Occipital lobe (tissue), 2 donors: Measurements from ENCODE around the gene AIFM1. TPM values are rescaled to one million over a fixed set of nuclear protein-coding genes. Genes with fewer than 3 reads are reported as not detected.

ENCODE experiments used
- DNase-seq: peaks from one replicate; lab custom pipeline; 2025; lab: John Stamatoyannopoulos, UW
- total RNA-seq: library from RNA; depleted of rRNA; stranded (reverse); fragments of >200 nt; gene quantifications from one replicate; pipeline ENCODE4 v1.2.3, GENCODE V29; 2014

AIFM1 gene
- total RNA-seq = 8.6 TPM

DNA sequence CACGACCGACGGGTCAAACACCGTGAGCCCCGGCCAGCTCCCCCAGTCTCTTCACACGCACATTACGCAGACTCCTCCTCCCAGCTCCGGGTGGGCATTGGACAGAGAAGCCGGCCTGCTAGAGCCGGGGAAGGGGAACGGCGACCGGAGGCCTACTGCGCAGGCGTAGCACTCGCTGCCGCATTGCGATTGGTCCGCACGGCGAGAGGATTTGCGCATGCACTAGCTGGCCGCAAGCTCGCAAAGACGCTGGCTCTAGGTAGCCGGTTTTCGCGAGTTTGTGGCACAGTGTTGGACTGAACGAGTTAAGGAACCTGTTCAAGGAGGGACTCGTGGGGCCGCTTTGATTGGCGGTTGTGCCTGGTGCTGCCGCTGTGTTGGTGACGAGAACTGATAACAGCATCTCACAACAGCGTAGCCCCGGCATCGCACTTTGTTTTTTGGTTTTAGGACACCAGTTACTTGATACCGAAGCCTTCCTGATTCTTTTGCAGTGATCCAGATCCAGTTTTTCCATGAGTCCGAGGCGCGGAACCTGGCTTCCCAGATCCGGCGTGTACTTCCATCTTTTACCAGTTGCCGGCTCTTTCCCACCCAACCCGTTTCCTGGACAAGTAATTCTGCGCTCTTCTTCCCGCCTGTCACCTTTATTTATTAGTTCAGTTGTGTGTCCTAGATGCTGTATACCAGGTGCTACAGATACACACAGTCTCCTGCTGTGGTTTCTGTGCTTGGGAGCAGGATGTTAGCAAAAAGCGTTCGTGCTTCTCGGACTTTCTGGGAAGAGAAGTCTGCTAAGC, at the start of gene AIFM1:
Gene AIFM1, minus strand, starts transcription at position 139 of the 800 bp plus-strand sequence. CDS start 185 bp downstream, outside the sequence.
- DNase-seq = peak; percentile 82

DNA sequence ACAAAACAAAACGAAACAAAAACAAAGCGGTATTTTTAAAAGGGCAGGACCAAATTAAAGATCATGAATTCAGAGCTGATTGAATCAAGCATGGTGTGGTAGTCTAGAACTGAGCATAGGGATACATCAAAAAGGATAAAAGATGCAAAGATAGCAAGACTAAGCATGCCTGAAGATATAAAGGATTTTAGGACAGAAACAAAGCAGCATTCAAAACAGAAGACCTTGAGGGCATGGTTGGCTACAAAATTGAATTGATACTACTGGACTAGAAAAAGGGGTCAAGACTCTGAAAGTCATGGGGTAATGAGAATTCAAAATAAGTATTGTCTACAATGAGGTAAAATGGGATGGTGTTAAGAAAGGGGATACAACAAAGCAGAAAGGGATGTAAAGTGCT, 47.7 kb upstream of the AIFM1 start:
- no peak for DNase-seq

DNA sequence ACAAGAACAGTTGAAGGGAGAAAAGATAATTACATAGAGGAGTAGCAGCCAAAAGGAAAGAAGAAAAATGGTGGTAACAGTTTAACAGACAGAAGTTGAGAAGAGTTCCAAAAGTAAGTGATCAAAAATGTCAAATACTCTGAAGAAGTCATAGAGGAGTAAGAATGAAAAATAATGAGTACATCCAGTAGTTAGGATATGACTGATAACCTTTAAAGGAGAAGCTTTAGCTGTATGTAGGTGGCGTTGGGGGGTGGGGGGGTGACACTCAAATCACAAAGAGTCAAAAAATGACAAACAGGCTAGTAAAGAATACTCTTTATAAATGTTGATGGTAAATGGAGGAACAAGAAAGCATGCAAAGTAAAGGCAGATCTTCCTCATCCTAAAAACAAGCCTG, 46.7 kb upstream of the AIFM1 start:
- DNase-seq = no peak

DNA sequence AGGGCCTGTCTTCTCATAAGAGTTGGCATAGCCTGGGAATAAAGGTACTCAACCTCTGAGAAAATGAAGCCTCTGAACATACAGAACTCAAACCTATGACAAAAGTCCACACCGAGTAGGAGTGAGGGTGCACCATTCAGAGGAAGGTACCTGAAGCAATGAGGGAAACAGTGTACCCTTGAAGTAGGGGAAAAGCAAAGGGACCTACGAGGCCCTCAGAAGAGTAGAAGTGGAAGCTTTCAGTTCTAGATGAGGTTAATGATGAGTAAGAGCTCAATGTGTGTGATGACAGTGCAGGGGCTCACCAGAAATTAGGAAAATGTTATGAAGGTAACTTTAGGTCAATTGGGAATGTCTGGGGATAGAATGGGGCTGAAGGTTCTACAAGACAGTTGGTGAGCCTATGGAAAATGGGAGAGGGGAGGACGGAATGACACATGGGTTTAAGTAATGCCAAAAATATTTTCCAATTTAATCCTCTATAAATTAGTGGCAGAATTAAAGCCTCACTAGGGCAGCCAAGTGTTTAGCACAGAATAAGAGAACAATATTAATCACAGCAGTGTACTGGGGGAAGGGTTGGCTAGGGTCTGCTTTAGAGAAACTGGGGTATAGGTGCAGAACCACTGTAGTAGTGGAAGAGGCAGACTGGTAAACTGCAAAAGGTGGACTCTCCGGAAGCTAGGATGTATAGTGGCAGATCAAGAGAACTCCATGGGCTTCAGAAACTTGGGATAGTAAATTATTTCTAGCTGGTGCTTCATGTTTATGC, 46.0 kb upstream of the AIFM1 start:
- no peak for DNase-seq

DNA sequence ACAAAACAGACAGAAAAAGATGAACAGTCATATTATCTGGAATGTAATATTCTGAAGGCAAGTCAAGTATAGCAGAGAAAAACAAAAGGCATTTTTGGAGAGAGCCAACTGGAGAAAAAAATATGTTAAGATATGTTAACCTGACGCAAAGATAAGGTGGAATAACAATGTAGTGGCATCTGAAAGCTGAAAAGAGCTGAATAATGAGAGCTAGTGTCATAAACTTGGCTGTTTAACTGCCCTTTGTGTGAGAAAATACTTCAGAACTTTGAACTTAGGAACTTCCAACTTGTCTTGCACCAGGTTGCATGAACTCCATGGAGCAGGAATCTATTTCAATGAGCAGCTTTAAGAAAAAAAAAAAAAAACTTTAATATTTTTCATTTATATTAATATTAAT, 39.0 kb upstream of the AIFM1 start:
- no peak for DNase-seq

DNA sequence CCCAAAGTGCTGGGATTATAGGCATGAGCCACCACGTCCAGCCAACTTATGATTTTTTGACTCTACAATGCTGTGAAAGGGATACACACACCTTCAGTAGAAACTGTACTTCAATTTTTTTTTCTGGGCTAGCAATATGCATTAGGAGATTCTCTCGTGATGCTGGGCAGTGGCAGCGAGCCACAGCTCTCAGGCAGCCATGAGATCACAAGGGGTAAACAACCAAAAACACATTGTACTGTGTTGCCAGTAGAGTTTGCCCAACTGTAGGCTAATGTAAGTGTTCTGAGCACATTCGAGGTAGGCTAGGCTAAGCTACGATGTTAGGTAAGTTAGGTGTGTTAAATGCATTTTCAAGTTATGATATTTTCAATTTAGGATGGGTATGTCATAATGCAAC, 31.8 kb upstream of the AIFM1 start:
- DNase-seq = no peak

DNA sequence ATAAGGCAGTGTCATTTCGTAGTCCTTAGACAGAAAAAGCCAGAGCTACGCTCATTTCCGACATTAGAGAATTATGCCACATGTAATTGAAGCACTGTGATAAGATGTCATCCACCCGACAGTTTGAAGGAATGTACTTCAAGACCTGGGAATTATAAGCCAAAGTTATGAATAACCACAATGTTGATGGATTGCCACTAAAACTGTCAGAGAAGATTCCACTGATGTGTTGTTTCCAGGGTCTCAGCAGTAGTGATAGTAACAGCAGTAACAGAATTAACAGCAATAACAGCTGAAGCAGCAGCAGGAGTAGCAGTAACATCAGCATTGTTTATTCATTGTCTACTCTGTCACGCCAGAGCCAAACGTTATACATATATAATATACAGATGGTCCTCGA, 30.8 kb upstream of the AIFM1 start:
- DNase-seq = no peak

DNA sequence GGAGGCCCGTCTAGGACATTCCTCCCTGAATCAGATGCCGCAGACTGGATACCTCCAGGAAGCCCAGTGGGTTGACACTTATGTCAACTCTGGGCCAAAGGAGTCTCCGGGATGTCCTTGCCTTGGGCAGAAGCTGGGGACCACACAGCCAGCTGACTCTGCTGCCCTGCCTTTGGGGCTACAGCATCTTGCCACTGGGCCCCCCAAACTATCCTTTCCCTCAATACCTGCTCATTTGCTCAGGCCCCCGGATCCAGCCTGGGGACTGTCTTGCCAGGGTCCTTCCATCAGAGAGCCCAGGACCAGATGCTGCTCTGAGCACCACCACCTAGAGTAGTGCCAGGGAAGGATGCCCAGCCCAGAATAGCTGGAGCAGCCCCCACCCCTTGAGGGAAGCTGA, 25.2 kb upstream of the AIFM1 start:
- DNase-seq = no peak

DNA sequence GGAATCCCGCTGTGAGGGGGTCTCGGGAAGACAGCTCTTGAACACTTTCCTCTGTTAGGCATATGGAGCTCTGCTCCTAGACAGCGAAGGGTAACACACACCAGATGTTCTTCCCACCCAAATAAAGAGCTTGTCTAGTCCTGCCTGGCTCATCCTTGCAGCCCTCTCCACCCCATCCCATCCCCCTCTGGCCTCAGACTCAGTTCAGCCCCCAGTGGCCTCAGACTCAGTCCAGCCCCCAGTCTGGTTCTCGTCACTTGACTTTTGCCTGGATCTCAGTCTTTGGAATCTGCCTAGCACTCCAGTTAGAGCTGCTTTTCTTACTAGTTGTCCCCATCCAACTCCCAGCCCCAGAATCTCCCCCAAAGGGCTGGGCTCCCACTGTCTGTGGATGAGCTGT, 21.0 kb upstream of the AIFM1 start:
- no peak for DNase-seq

DNA sequence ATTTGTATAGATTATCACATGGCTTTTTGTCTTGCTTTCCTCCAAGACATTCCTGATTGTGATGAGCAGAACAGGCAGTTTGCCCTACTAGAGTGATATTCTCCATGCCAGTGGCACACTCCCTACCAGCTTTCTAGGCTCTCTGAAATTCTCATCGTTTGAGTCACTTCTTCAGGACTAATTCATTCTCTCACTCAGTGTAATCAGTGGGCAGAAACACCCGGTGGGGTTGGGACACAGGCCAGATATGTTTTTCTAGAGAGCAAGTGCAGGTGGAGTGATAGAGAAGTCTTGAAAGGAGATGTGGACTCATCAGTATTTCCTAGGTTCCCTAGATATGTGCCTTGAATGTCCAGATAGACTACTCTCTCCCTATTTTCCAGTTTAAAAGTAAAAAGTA, 19.2 kb upstream of the AIFM1 start:
- no peak for DNase-seq

DNA sequence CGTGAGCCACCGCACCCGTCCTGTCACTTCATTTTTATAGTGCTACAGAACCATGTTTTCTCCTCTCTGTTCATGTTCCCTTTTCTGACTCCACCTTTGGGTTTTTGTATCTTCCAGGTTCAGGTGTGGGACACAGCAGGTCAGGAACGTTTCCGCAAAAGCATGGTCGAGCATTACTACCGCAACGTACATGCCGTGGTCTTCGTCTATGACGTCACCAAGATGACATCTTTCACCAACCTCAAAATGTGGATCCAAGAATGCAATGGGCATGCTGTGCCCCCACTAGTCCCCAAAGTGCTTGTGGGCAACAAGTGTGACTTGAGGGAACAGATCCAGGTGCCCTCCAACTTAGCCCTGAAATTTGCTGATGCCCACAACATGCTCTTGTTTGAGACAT, 18.5 kb upstream of the AIFM1 start:
- DNase-seq = no peak

DNA sequence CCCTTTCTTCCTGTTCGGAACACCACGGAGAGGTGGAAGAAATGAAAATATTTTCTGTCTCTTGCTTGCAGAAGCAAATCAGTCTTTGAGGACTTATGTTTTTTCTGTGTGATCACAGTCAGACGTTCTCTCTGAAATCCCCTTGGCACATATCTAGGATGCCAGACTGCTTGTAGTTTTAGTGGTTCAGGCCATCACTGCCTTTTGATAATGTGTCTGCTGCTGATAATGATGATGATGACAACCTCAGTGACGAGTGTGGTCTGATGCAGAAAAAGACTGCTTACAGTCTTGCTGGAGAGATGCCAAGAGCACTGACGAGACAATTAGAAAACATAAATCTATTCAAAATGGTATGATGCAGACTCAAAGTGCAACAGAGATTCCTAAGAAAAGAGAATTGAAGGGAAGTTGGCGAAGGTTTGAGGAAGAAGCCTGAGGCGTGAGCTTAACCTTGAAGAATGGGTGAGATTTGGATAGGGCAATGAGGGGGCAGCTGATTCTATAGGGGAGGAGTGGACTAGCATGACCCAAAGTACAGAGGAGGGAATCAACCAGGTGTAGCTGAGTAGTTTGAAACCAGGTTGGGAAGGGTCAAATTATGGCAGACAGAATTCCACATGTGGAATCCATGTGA, 14.1 kb upstream of the AIFM1 start:
- DNase-seq = no peak

DNA sequence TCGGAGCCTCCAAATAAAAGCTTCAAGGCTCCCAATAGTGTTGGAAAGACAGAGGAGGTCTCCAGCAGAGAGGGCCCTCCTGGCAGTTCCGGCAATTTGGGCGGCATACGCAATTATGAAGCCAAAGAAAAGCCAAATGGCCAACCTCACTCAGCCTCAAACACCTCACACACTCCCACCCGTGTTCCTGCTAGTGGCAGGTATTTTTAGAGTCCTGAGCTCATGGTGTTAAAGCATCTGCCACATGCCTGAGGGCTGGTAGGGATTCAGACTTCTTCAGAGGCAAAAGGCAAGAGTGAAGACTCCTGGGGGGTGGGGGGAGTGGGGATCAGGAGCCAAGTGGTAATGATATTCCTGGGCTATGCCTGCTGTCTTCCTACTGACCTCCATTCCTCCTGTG, 13.5 kb upstream of the AIFM1 start:
- DNase-seq = peak; percentile 60

DNA sequence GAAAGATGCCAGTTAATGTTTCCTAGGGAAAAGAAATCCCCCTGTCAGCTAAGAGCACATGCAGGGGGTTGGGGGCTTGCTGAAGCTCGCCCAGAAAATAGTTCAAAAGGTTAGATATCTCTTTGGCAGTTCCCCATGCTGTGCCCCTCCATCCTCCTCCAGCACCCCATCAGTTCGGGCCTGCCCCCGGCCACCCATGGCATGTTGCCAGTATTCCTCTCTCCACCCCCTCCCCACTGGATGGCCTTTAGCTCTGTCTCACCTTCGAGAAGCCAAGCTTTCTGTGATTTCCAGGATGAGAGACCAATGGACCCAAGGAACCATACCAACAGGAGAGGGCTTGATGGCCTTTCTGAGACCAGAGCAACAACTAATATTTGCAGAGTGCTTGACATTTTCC, 11.3 kb upstream of the AIFM1 start:
- DNase-seq = no peak

DNA sequence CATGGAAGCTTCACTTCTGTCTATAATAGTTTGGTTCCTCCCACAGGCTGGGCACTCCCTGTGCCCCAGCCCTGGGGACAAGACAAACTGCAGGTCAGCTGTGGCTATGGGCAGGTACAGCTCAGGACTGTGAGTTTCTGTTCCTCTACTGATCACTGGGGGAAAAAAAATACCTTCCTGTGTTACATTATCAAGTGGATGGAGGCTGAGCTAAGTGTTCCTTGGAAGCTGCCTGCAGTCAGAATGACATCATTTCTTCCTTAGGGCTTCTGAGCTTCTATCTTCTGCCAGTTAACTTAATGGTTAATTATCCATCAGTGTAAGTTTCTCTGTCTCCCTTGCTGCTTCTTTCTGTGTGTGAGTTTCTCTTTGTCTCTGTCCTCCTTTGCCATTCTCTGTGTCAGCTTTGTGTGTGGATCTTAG, 10.7 kb upstream of the AIFM1 start:
- no peak for DNase-seq

DNA sequence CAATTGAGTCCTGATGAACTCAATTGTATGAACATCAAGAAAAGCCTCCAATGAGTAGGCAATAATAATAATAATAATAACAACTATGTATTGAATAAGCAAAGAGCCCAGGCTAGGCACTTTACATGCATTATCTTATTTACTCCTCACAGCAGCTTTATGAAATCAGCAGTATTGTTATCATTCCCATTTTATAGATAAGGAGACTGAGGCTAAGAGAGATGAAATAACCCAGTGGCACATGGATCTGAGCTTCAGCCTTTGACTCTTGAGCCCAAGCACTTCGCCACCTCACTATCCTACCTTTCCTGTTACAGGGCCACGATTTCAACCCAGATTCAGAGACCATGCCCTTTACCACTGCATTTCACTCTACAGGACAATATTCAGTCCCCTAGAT, 9.3 kb upstream of the AIFM1 start:
- no peak for DNase-seq

DNA sequence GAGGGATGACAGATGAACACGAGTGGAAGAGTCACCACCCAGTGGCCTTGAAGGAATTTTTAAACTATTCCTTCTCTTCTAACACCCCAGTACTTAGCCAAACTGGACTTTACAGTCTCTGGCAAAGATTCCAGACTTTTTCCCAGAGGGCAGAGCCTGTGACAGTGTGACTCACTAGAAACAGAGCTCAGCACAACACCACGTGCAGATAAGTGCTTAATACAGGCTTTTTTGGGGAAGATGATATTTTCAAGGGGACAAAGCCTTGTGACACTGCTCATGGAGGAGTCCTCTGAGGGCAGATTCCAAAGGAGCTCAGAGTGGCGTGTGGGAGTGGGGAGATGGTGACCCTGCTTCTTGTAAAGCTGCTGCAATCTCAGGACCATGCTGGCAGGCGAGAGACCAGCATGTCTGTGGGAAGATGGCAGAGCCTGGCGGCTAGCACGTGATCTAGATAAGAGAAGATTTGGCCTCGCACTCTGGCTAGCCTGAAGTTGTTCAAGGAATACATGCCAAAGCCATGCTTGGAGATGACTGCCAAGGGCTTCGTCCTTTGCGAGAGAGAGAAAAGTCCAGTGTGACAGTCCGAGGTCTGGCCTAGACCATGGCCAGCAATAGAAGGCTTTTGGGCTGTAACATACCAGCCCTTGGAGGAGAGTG, 8.5 kb upstream of the AIFM1 start:
- DNase-seq = no peak

DNA sequence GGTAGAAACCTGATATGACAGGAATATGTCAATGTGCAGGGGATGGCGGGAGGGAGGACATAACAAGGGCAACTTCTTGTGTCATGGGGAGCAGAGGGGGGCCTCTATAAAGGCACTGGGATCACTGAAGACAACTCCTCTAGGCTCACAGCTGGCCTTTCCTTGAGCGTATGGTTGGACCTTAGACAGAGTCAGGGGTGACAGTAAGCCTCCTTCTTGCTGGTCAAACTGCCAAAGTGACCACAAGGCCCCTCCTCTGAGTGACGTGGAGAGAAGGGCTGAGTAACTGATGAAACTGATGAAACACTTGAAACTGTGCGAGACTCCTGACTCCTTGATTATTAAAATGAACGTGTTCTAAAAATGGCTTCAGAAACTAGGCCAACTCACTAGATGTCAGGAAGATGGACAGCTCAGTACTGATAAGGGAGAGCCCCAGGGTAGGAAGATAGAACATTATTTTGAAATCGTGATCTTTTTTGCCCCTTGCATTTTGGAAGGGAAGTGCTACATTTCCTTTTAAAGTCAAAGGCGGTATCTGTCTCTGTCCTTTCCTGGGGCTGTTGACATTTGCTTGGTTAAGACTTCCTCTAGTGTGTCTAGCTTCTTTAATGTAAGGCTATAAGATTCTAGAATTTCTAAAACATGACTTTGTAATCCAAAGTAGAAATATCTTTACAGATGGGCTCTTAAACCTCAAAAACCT, 7.7 kb upstream of the AIFM1 start:
- DNase-seq = no peak

DNA sequence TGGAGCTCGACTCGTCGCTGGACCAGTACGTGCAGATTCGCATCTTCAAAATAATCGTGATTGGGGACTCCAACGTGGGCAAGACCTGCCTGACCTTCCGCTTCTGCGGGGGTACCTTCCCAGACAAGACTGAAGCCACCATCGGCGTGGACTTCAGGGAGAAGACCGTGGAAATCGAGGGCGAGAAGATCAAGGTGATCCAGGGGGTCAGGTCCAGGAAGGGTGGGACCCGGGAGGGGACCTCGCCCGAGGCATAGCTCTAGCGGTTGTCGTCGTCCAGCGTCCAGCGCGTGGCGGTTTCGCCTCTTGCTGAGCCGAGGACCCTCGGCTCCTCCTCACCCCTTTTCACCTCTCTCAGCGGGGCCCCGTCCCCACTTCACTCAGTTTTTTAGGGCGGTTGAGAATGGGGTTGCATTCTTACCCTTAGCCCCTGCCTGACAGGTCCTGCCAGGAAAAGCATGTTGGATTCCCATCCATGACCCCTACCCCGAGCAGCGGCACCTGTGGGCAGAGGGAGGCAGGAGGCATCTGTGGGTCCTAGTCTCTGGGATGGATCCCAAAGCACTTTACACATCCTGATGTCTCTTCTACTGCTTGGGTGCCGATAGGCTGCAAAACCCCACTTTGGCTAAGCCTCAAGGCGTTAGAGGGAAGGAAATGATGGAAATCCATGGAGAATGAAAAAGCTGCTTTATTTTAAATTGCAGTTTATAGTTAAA, 6.6 kb upstream of the AIFM1 start:
- DNase-seq = no peak

DNA sequence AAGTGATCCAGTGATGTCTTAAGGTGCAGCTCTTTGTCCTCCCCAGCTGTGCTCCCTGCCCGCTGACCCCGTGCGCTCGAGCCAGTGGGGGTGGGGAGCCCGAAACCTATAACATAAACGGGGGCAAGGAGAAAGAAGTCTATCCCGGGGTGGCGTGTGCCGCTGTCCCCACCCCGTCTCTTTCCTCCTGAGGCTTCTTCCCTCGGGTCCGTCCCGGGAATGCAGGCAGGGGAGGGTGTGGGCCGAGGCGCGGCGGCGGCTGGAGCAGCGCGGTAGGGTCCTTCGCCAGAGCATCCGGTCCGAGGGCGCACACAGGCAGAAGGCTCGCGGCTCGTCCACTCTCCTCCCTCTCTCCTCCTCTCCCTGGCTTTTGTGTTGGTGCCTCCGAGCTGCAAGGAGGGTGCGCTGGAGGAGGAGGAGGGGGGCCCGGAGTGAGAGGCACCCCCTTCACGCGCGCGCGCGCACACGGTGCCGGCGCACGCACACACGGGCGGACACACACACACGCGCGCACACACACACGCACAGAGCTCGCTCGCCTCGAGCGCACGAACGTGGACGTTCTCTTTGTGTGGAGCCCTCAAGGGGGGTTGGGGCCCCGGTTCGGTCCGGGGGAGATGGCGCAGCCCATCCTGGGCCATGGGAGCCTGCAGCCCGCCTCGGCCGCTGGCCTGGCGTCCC, 5.9 kb upstream of the AIFM1 start, which contains the start of gene RAB33A:
Gene RAB33A, plus strand, starts transcription at position 517 of the 681 bp plus-strand sequence. Its CDS starts 101 bp downstream, at position 618.
- DNase-seq = peak; percentile 61
